Chondrocyte (in vitro differentiated cells): Measurements from ENCODE around the gene MAST3. TPM values are rescaled to one million over a fixed set of nuclear protein-coding genes. Genes with fewer than 3 reads are reported as not detected.

Experiments
- DNase-seq: peaks from one replicate; pipeline ENCODE4 v3.0.0; 2021; ENCODE audit warnings: mixed read lengths, low spot score
- H3K27ac Mint-ChIP-seq: one replicate; pipeline ENCODE4 v1.8.0; 2021; ENCODE audit warnings: mild to moderate bottlenecking, moderate library complexity, mixed read lengths; ENCODE audit not compliant: unreplicated experiment
- H3K27me3 Mint-ChIP-seq: 2 replicates; pipeline ENCODE4 v1.8.0; 2021; ENCODE audit warnings: low read depth, mixed read lengths
- H3K36me3 Mint-ChIP-seq: 2 replicates; pipeline ENCODE4 v1.8.0; 2021; ENCODE audit warnings: low read depth, mixed read lengths
- H3K4me1 Mint-ChIP-seq: 2 replicates; pipeline ENCODE4 v1.8.0; 2021; ENCODE audit warnings: low read depth, mild to moderate bottlenecking, mixed read lengths
- H3K4me3 Mint-ChIP-seq: one replicate; pipeline ENCODE4 v1.8.0; 2021; ENCODE audit warnings: mild to moderate bottlenecking, moderate library complexity, mixed read lengths; ENCODE audit not compliant: unreplicated experiment
- H3K9me3 Mint-ChIP-seq: 2 replicates; pipeline ENCODE4 v1.8.0; 2021; ENCODE audit warnings: low read depth, mixed read lengths
- CTCF ChIP-seq: fragments of 200-600 bp; sonication (generic); IDR thresholded peaks from 2 replicates; pipeline ENCODE4 v1.5.0; 2021; ENCODE audit warnings: antibody characterized with exemption, mild to moderate bottlenecking, moderate library complexity
- total RNA-seq: library from RNA; stranded (reverse); gene quantifications from 3 replicates; pipeline ENCODE4 v1.2.1, GENCODE V29; 2021

Gene MAST3
- total RNA-seq, 1 donor from 2014 or later, result 10.1 TPM

GRCh38 chr19:18137242-18137641, 39.7 kb downstream of the MAST3 start:
- Mint-ChIP-seq H3K27ac (no peak overlapping the region), H3K4me3 (no peak overlapping the region), H3K9me3 (no peaks in the 10 kb centered on the region), H3K27me3 (no peaks in the 10 kb centered on the region), H3K4me1 (no peaks in the 10 kb centered on the region), H3K36me3 (peaks cover 17% of the 10 kb centered on the region)
- DNase-seq, result no peak
- TF ChIP-seq CTCF, result no peak

GRCh38 chr19:18137657-18138339, 40.2 kb downstream of the MAST3 start:
- Mint-ChIP-seq H3K9me3 (no peaks in the 10 kb centered on the region), H3K36me3 (peaks cover 17% of the 10 kb centered on the region), H3K27me3 (no peaks in the 10 kb centered on the region), H3K4me1 (no peaks in the 10 kb centered on the region), H3K4me3 (no peak overlapping the region), H3K27ac (no peak overlapping the region)
- no peak for TF ChIP-seq CTCF
- DNase-seq, result no peak

GRCh38 chr19:18140473-18140872, 42.9 kb downstream of the MAST3 start:
- H3K4me1 Mint-ChIP-seq, result no peaks in the 10 kb centered on the region
- no peak overlapping the region for H3K4me3 Mint-ChIP-seq
- no peaks in the 10 kb centered on the region for H3K9me3 Mint-ChIP-seq
- H3K27me3 Mint-ChIP-seq, result no peaks in the 10 kb centered on the region
- TF ChIP-seq CTCF, result no peak
- no peak for DNase-seq
- H3K36me3 Mint-ChIP-seq, result peaks cover 21% of the 10 kb centered on the region
- H3K27ac Mint-ChIP-seq, result no peak overlapping the region

DNA sequence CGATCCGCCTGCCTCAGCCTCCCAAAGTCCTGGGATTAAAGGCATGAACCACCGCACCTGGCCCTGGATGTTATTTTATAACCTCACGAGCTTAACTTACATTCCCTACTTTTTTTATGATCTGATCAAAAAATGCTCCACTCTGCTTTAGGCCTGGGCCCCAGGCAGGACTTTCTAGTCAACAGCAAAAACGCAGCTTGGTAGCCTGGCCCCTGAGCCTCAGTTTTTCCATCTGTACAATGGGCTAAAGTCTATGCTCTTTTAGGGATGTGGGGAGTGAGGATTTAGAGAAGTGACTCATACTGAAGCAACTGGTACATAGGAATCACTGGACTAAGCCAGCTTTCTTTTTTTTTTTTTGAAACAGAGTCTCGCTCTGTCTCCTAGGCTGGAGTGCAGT, 43.5 kb downstream of the MAST3 start:
- Mint-ChIP-seq H3K4me1 (no peaks in the 10 kb centered on the region), H3K36me3 (peaks cover 18% of the 10 kb centered on the region), H3K4me3 (no peak overlapping the region), H3K27ac (no peak overlapping the region), H3K27me3 (no peaks in the 10 kb centered on the region), H3K9me3 (no peaks in the 10 kb centered on the region)
- TF ChIP-seq CTCF, result no peak
- no peak for DNase-seq

DNA sequence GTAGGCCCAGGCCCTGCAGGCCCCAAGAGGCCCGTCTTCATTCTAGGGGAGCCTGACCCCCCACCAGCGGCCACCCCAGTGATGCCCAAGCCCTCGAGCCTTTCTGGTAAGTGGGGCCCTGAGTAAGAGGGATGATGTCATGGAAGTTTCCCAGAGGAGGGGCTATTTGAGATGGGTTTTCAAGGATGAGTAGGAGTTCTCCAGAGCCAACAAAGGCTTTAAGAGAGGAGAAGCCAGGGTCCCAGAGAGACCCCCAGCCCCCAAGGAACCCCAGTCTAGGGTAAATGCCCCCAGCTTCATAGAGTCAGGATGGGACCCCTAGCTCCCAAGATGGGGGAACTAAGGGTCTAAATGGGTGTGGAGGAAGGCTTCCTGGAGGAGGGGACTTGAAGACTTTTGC, 46.3 kb downstream of the MAST3 start:
- Mint-ChIP-seq H3K9me3 (no peaks in the 10 kb centered on the region), H3K4me1 (no peaks in the 10 kb centered on the region), H3K4me3 (no peak overlapping the region), H3K36me3 (peaks cover 22% of the 10 kb centered on the region), H3K27ac (no peak overlapping the region), H3K27me3 (no peaks in the 10 kb centered on the region)
- DNase-seq, result no peak
- no peak for TF ChIP-seq CTCF
